Measurements from ENCODE around the gene RHD. TPM values are rescaled to one million over a fixed set of nuclear protein-coding genes. Genes with fewer than 3 reads are reported as not detected.
"Not testable (repeated sequence)": the region's sequence is repeated elsewhere in the genome, so short reads cannot be mapped to it uniquely, and the experiment has no call there.

RHD gene
- total RNA-seq, 1 donor from 2014 or later, result not detected

DNA sequence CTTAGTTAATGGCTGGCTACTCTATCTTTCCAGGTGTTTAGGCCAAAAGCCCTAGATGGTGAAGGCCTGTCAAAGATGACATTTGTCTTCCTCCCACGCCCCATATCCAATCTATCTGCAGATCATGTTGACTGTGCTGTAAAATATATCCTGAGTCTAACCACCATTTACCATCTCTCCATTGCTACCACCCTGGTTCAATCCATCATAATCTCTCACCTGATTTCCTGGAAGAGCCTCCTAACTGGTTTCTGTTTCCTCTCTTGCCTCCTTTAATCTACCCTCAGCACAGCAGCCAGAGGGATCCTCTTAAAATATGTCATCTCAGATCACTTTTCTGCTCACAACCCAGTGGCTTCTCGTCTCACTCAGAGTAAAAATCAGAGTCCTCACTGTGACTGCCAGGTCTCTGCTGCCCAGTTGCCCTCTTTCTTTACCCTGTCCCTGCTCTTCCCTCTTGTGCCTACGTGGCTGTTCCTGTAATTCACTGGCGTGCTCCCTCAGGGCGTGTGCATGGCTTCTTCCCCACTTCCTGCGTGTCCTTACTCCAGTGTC, 83.6 kb downstream of the RHD start:
- DNase-seq (ENCODE audit: low spot score), result no peak

DNA sequence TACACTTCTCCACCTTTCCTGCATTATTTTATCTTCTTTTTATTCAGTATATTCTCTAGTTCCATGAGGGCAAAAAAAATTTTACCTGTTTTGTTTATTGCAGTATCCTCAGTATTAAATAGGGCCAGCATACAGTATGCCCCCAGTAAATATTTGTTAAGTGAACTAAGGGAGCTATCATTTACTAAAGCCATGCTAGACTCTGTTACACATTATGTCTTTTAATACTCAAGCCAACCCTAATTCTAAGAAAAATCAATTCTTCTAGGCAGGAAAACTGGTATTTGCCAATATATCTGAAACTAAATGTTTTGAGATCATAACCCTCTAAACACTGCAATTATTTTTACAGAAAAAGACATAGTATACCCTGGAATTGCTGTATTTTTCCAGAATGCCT, 84.1 kb downstream of the RHD start:
- no peak for DNase-seq (ENCODE audit: low spot score)

DNA sequence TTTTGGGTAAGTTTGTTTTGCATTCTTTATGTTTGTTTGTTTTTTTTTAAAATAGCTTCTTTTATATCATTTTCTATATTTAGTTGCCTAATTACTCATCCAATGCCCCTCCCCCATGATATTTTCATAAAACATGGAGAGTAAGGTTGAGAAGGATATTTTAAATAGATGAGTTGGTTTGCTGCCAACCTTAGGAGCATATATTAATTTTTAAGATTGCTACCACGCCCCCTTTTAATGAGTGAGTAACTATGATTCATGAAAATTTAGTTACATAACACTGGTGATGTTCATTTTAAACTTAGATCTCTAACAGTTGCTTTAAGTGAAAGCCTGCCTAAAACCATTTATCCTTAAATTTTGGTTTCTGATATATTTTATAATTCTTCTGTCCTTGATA, 84.5 kb downstream of the RHD start:
- no peak for DNase-seq (ENCODE audit: low spot score)

DNA sequence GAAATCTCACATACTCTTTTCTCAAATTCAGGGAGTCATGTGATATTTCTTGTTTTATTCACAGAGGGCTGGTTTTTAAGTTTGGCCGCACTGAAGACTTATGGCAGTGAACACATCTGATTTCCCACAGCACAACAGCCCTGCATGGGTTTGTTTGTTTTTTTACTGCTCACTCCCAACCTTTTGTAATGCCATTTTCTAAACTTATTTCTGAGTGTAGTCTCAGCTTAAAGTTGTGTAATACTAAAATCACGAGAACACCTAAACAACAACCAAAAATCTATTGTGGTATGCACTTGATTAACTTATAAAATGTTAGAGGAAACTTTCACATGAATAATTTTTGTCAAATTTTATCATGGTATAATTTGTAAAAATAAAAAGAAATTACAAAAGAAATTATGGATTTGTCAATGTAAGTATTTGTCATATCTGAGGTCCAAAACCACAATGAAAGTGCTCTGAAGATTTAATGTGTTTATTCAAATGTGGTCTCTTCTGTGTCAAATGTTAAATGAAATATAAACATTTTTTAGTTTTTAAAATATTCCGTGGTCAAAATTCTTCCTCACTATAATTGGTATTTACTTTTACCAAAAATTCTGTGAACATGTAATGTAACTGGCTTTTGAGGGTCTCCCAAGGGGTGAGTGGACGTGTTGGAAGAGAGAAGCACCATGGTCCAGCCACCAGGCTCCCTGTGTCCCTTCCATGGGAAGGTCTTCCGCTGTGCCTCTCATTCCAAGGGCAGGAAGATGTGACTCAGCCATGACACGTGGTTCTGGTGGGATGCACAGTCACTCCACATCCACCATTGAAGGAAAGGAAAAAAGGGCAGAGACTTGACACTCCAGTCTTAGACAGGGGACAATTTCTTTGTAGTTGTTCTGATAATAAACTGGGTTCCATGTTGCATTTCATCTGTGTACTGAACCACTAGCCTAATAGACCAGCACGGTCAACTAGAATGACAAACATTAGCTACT, 88.6 kb downstream of the RHD start:
- DNase-seq (ENCODE audit: low spot score), result no peak

DNA sequence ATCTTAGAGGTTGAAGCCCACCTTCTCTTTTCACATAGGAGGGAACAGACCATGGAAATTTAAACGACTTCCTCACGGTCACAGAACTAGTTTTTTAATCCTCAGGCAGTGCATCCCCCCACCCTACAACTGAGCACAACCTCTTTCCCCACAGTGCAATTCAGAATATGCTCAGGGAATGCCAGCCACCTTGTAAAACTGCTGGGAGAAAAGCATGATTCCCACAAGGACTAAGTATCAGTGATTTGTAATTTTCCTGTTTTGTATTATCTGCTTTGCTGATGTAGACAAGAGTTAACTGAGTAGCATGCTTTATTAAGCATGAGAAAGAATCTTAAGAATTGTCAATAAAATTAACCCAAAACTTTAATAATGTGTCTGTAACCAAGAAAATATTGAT, 89.6 kb downstream of the RHD start:
- no peak for DNase-seq (ENCODE audit: low spot score)

DNA sequence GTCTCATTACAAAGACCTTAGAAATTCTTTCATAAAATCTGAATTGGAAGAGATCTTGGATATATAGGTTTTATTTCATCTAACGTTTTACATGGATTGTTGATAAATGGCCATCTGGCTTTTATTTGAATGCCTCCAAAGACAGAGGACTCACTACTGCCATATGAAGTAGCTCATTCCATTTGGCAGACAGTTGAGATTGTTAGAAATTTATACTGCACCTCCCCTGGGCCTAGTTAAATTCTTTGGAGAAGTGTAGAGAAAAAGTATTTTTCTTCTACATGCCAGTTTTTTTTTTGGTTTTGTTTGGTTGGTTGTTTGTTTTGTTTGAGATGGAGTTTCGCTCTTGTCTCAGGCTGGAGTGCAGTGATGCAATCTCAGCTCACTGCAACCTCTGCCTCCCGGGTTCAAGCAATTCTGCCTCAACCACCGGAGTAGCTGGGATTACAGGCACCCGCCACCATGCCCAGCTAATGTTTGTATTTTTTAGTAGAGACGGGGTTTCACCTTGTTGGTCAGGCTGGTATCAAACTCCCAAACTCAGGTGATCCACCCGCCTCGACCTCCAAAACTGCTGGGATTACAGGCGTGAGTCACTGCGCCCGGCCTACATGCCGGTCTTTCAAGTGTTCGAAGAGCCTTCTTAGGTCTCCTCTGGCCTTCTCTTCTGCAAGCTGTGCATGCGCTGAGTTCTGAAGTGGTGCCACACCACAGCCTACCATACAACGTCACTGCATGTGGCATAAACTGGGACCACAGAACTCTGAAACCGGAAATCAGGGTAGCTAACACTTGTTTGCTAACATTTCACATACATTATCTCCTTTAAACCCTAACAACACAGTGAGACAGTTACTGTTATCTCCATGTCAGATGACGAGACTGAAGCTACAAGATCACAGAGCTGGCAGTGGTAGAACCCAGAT, 90.6 kb downstream of the RHD start:
- DNase-seq (ENCODE audit: low spot score), result not testable (repeated sequence)

DNA sequence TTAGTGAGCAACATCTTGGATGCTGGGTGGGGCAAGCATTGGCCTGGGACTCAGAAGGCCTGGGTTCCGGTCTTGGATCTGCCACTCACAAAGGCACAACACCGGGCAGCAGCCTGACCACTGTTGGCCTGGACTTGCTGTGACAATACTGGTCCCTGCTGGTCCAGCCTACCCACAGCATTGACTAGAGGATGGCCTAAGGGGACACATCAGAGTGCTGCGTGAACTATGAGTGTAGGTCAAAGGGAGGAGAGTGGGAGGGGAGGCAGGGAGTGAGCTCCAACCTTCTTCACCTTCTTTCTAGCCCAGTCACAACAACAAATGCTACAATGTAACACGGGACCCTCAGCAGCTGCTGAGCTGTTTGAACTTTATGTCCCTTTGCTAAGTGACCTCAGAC, 96.9 kb downstream of the RHD start:
- no peak for DNase-seq (ENCODE audit: low spot score)

DNA sequence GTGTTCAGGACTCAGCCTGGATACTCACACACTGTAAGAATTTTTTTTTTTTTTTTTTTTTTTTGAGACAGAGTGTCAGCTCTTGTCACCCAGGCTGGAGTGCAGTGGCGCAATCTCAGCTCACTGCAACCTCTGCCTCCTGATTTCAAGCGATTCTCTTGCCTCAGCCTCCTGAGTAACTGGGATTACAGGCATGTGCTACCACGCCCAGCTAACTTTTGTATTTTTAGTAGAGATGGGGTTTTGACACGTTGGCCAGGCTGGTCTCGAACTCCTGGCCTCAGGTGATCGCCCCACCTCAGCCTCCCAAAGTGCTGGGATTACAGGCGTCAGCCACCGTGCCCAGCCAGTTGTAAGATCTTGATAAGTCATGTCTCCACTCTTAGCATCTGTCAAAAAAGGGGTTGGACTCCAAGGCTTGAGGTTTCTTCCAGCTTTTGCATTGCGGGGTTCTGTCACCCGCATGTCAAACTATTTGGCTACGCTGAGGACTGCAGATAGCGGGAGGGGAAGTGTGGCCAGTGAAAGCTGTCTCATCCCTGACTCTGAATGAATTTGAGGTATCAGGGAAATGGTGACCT, 97.5 kb downstream of the RHD start:
- DNase-seq (ENCODE audit: low spot score), result not testable (repeated sequence)

DNA sequence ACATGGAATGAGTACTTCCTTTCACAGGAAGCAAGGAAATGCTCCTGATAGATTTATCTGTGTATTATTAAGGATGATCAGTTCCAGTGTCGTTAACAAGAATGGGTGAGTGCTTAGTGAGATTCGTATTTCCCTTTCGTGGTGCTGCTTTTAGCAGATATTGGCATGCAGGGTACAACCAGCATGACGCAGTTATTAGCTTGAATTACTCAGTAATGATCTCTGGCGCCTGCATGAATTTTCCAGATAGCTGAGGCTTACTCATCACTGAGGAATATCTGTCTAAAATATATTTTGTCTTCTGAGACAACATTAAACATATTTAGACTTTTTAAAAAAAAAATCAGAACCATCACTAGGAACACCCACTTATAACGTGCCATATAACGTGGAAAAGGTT, 99.4 kb downstream of the RHD start:
- not testable (repeated sequence) for DNase-seq (ENCODE audit: low spot score)

DNA sequence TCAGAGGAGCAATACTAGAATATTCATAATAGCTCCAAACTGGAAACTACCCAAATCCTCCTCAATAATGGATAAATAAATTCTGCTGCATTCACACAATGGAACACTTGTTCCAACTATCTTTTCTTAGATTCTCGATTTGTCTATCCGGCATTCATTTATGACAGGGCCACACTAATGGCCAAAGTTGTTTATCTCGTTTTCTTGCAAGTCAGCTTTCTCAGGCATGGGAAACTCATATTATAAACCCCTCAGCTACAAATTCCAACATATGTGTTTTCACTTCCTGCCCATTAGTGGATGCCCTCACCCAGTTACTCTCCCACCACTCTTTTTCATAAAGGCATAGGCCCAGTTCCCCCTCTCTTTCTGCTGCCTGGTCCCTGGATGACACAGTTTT, 106.1 kb downstream of the RHD start:
- DNase-seq (ENCODE audit: low spot score), result not testable (repeated sequence)

Other genes with a start within 250 kb of the RHD start
- gene SYF2, start 40.0 kb upstream of the RHD start, total RNA-seq, result 39.9 TPM
- gene RSRP1, start 25.1 kb upstream of the RHD start, total RNA-seq, result 99.5 TPM
- 71.4 TPM for gene TMEM50A, start 65.8 kb downstream of the RHD start, total RNA-seq
- 0.29 TPM for gene RHCE, start 148.3 kb downstream of the RHD start, total RNA-seq
- 22.3 TPM for gene MACO1, start 158.4 kb downstream of the RHD start, total RNA-seq

Measured in ureter (tissue), 1 donor.